ENCODE results near the gene DCLRE1B.

DCLRE1B gene

DNA sequence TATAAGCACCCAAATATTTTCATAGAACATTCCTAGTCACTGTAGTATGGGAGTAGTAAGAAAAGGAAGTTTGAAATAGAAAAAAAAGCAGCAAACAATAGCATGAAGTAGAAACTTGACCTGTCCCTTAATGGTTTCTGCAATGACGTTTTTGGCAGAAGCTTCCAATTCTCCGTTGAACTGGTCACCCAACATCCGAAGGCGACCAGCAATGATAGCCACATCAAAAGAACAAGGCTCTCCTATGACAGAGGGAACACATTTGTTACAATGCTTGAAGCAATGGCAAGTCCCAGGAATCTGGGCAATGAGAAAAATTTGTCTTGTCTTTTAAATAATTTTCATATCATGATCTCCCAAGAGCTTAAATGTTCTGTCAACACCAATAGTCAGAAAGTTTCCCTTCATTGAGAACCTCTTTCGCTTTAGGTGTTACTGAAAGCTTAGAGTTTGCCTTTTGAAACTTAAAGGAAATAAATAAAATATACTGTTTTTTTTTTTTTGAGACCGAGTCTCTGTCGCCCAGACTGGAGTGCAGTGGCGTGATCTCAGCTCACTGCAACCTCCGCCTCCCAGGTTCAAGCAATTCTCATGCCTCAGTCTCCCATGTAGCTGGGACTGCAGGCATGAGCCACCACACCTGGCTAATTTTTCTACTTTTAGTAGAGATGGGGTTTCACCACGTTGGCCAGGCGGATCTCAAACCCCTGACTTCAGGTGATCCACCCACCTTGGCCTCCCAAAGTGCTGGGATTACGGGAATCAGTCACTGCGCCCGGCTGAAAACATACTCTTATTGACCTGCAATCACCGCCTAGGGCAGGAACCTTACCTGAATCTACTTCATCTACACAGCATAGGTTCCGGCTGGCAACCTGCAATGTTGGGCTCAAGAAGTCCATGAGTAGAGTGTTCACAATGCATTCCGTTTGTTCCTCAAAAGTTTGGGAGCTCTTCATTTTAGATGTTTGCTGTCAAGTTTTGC, 18.4 kb upstream of the DCLRE1B start:
- H4K20me1 ChIP-seq (ENCODE audit: low read depth, low read length): no peaks in the 10 kb centered on the region
- TF ChIP-seq, protein P1, sequence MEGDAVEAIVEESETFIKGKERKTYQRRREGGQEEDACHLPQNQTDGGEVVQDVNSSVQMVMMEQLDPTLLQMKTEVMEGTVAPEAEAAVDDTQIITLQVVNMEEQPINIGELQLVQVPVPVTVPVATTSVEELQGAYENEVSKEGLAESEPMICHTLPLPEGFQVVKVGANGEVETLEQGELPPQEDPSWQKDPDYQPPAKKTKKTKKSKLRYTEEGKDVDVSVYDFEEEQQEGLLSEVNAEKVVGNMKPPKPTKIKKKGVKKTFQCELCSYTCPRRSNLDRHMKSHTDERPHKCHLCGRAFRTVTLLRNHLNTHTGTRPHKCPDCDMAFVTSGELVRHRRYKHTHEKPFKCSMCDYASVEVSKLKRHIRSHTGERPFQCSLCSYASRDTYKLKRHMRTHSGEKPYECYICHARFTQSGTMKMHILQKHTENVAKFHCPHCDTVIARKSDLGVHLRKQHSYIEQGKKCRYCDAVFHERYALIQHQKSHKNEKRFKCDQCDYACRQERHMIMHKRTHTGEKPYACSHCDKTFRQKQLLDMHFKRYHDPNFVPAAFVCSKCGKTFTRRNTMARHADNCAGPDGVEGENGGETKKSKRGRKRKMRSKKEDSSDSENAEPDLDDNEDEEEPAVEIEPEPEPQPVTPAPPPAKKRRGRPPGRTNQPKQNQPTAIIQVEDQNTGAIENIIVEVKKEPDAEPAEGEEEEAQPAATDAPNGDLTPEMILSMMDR (IDR thresholded peaks at IDR 0.05; ENCODE audit: insufficient read depth, low read length, poor library complexity, severe bottlenecking): no peak
- TF ChIP-seq EZH2phosphoT487 (conservative IDR thresholded peaks at IDR 0.05; ENCODE audit: low read length): no peak
- no peak overlapping the region for H3K4me3 ChIP-seq (ENCODE audit: insufficient read depth, low read length, poor library complexity, severe bottlenecking)
- H3K27me3 ChIP-seq (ENCODE audit: low read length): no peaks in the 10 kb centered on the region
- H3K27ac ChIP-seq (ENCODE audit: low read depth, low read length): no peak overlapping the region
- H3K79me2 ChIP-seq (ENCODE audit: insufficient read depth, low read length): no peaks in the 10 kb centered on the region
- no peak overlapping the region for H3K4me2 ChIP-seq (ENCODE audit: low read depth, low read length, poor library complexity, severe bottlenecking)
- no peak overlapping the region for H2AFZ ChIP-seq (ENCODE audit: low read depth, low read length, severe bottlenecking)
- no peaks in the 10 kb centered on the region for H3F3A ChIP-seq (ENCODE audit: insufficient read depth)
- no peaks in the 10 kb centered on the region for H3K36me3 ChIP-seq (ENCODE audit: low read length)
- H3K9me3 ChIP-seq (ENCODE audit: insufficient read depth, low read length): no peaks in the 10 kb centered on the region
- no peaks in the 10 kb centered on the region for H3K9me2 ChIP-seq (replicated peaks; ENCODE audit: insufficient read depth, low read length)
- H3K9ac ChIP-seq (ENCODE audit: low read length): no peak overlapping the region

DNA sequence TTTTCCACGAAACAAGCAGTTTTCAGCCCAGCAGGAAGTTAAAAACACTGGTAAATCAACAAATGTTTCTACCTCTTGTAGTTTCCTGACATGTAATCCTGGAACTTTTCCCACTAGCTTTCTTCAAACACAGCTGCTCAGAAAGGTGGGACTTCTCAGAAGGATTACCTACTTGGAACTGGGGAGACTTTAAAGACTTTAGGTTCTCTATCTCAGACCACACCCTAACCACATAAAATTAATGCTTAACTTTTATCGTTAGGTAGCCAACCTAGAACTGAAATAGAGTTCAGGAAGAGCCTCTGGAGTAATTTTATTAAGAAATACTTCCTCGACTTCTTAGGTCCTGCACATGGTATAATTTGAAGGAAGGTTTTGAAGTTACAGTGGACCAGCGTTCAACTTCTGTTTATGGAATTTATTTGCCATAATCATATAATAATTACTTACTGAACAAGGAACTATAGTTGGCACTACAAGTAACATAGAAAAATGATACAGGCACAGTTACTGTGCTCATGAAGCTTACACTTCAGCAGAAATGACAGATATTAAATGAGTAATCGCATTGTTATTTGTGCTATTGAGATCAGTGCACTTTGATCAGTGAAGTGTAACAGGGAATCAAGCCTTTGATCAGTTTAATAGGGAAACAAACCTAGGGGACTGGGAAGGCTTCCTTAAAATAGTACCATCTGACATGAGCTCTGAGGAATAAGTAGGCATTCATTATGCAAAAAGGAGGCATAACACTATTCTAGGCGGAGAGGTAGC, 17.5 kb upstream of the DCLRE1B start, which contains the start of gene BCL2L15:
TSS of gene BCL2L15 (minus strand) at position 180 of the 774 bp plus-strand sequence. CDS start 206 bp downstream, outside the sequence.
- H3K36me3 ChIP-seq (ENCODE audit: low read length): no peaks in the 10 kb centered on the region
- no peak within 1 kb of the TSS for H2AFZ ChIP-seq (ENCODE audit: low read depth, low read length, severe bottlenecking)
- no peaks in the 10 kb centered on the region for H3K9me3 ChIP-seq (ENCODE audit: insufficient read depth, low read length)
- H3K4me2 ChIP-seq (ENCODE audit: low read depth, low read length, poor library complexity, severe bottlenecking): no peak within 1 kb of the TSS
- H4K20me1 ChIP-seq (ENCODE audit: low read depth, low read length): no peaks in the 10 kb centered on the region
- no peaks in the 10 kb centered on the region for H3F3A ChIP-seq (ENCODE audit: insufficient read depth)
- H3K9ac ChIP-seq (ENCODE audit: low read length): no peak within 1 kb of the TSS
- no peak for TF ChIP-seq EZH2phosphoT487 (conservative IDR thresholded peaks at IDR 0.05; ENCODE audit: low read length)
- TF ChIP-seq, protein P1 (IDR thresholded peaks at IDR 0.05; ENCODE audit: insufficient read depth, low read length, poor library complexity, severe bottlenecking): no peak
- H3K79me2 ChIP-seq (ENCODE audit: insufficient read depth, low read length): no peaks in the 10 kb centered on the region
- no peaks in the 10 kb centered on the region for H3K9me2 ChIP-seq (replicated peaks; ENCODE audit: insufficient read depth, low read length)
- H3K4me3 ChIP-seq (ENCODE audit: insufficient read depth, low read length, poor library complexity, severe bottlenecking): no peak within 1 kb of the TSS
- no peaks in the 10 kb centered on the region for H3K27me3 ChIP-seq (ENCODE audit: low read length)
- no peak within 1 kb of the TSS for H3K27ac ChIP-seq (ENCODE audit: low read depth, low read length)

DNA sequence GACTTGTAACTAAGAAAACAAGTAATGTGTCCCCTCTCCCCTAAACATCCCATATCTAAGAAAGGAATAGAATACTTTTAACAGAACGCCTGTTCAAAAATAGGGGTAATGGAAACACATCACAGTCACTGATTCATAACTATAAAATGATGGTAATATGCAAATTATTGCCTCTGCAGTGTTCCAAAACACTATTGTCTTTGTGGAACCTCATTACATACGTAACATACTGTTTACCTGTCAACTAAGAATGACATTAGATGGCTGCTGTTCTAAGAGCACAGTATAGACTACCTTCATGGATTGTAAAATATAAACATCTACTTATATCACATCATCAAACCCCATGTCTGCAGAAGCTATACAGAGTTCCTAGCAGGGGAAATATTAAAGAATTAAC, 14.3 kb upstream of the DCLRE1B start:
- no peak overlapping the region for H3K4me2 ChIP-seq (ENCODE audit: low read depth, low read length, poor library complexity, severe bottlenecking)
- peaks cover 9% of the 10 kb centered on the region; the same call in 1 of the 2 replicates for H3K36me3 ChIP-seq (ENCODE audit: low read length)
- H3K27me3 ChIP-seq (ENCODE audit: low read length): no peaks in the 10 kb centered on the region
- no peaks in the 10 kb centered on the region for H3K9me3 ChIP-seq (ENCODE audit: insufficient read depth, low read length)
- no peak overlapping the region for H2AFZ ChIP-seq (ENCODE audit: low read depth, low read length, severe bottlenecking)
- no peaks in the 10 kb centered on the region for H3K79me2 ChIP-seq (ENCODE audit: insufficient read depth, low read length)
- H3K9ac ChIP-seq (ENCODE audit: low read length): no peak overlapping the region
- no peak for TF ChIP-seq EZH2phosphoT487 (conservative IDR thresholded peaks at IDR 0.05; ENCODE audit: low read length)
- TF ChIP-seq, protein P1 (IDR thresholded peaks at IDR 0.05; ENCODE audit: insufficient read depth, low read length, poor library complexity, severe bottlenecking): no peak
- no peak overlapping the region for H3K27ac ChIP-seq (ENCODE audit: low read depth, low read length)
- 0 out of 2 replicates have a peak, but pooled peaks cover 4% of the 10 kb centered on the region for H3F3A ChIP-seq (ENCODE audit: insufficient read depth)
- H4K20me1 ChIP-seq (ENCODE audit: low read depth, low read length): no peaks in the 10 kb centered on the region
- H3K4me3 ChIP-seq (ENCODE audit: insufficient read depth, low read length, poor library complexity, severe bottlenecking): no peak overlapping the region
- H3K9me2 ChIP-seq (replicated peaks; ENCODE audit: insufficient read depth, low read length): no peaks in the 10 kb centered on the region
